HepG2 (cell line): Measurements from ENCODE around the gene ABHD12. TPM values are rescaled to one million over a fixed set of nuclear protein-coding genes. Genes with fewer than 3 reads are reported as not detected.

Experiments used
- ATAC-seq: fragments of 200-7000 bp; cut with Tn5 transposase; 3 replicates; pipeline ENCODE4 v1.9.1; 2020; ENCODE audit warnings: mild to moderate bottlenecking, moderate library complexity
- BruUV-seq: library from RNA; stranded (reverse); fragments of 400-500 nt; replicated peaks from 2 replicates; lab custom pipeline; 2021; lab: Mats Ljungman, UMichigan
- CTCF ChIA-PET: fragments of 300-600 bp; formaldehyde crosslinking; extraction: SDS; loops from one replicate; lab custom pipeline; 2021; ENCODE audit warnings: low total read pairs, inconsistent platforms, low intra/inter-chr PET ratio; lab: Yijun Ruan, JAX
- POLR2A ChIA-PET: fragments of 350-600 bp; sonication (Branson Sonifier 250); formaldehyde crosslinking; loops from one replicate; lab custom pipeline; 2020; ENCODE audit warnings: antibody characterized with exemption, inconsistent platforms; lab: Yijun Ruan, JAX
- DNase-seq: peaks from one replicate; pipeline ENCODE4 v3.0.0-alpha.2; 2015; ENCODE audit warnings: low spot score
- FAIRE-seq: peaks from 3 replicates; lab custom pipeline; 2011; peaks lifted over from hg19 to GRCh38; lab: Jason Lieb, UNC
- H2AFZ ChIP-seq: one replicate; pipeline ENCODE4 v1.6.1; 2011; ENCODE audit warnings: low read length, inconsistent platforms
- H3K27ac ChIP-seq: fragments of 300-600 bp; 3 replicates; pipeline ENCODE4 v1.8.0; 2011; ENCODE audit warnings: mixed run types, mild to moderate bottlenecking, mixed read lengths, low read length, inconsistent platforms; ENCODE audit not compliant: insufficient read depth; ENCODE audit errors: extremely low read length
- H3K27me3 ChIP-seq, 2 experiments: fragments of 200-600 bp in 1 of 2; 2 replicates in 1 of 2; 3 replicates in 1 of 2; pipeline versions ENCODE4 v1.6.0 to v1.8.0; 2011; ENCODE audit warnings: low read length in 2 of 2, mild to moderate bottlenecking in 2 of 2, moderate library complexity in 2 of 2, inconsistent platforms in 1 of 2; ENCODE audit not compliant: insufficient read depth in 2 of 2, control insufficient read depth in 1 of 2
- H3K36me3 ChIP-seq, 2 experiments: fragments of 200-600 bp in 1 of 2; replicated peaks in 1 of 2; 2 replicates in 1 of 2; 3 replicates in 1 of 2; pipeline versions ENCODE4 v1.5.1 to v1.8.0; 2011; ENCODE audit warnings: low read length in 2 of 2, inconsistent platforms in 1 of 2; ENCODE audit not compliant: insufficient read depth in 2 of 2, control insufficient read depth in 1 of 2
- H3K4me1 ChIP-seq: 2 replicates; pipeline ENCODE4 v1.5.1; 2012; ENCODE audit warnings: low read length, inconsistent platforms; ENCODE audit not compliant: insufficient read depth
- H3K4me2 ChIP-seq: 2 replicates; pipeline ENCODE4 v1.6.0; 2011; ENCODE audit warnings: low read depth, low read length, inconsistent platforms
- H3K4me3 ChIP-seq, 3 experiments: fragments of 200-600 bp in 1 of 3; sonication (generic), shearing (Covaris generic) in 1 of 3; replicated peaks in 1 of 3; 2 replicates each; pipeline ENCODE4 v1.5.1; 2011 to 2016; ENCODE audit warnings: low read length in 3 of 3, inconsistent platforms in 2 of 3, low read depth in 2 of 3, mild to moderate bottlenecking in 2 of 3, control low read depth in 1 of 3, mixed read lengths in 1 of 3; ENCODE audit not compliant: insufficient read depth in 1 of 3
- H3K79me2 ChIP-seq: one replicate; pipeline ENCODE4 v1.6.1; 2011; ENCODE audit warnings: low read length, inconsistent platforms; ENCODE audit not compliant: insufficient read depth
- H3K9ac ChIP-seq: 2 replicates; pipeline ENCODE4 v1.6.0; 2011; ENCODE audit warnings: mild to moderate bottlenecking, low read depth, low read length, inconsistent platforms; ENCODE audit not compliant: insufficient read depth
- H3K9me3 ChIP-seq: 2 replicates; pipeline ENCODE4 v1.5.1; 2012; ENCODE audit warnings: mild to moderate bottlenecking, low read length
- H4K20me1 ChIP-seq: 2 replicates; pipeline ENCODE4 v1.6.0; 2011; ENCODE audit warnings: inconsistent platforms, mild to moderate bottlenecking, low read length, moderate library complexity; ENCODE audit not compliant: insufficient read depth
- CAMTA2 ChIP-seq: sonication (generic); formaldehyde crosslinking; IDR thresholded peaks from 2 replicates; pipeline ENCODE4 v1.4.0; 2020; ENCODE audit warnings: mild to moderate bottlenecking, missing genetic modification reagents, borderline replicate concordance
- DMAP1 ChIP-seq: IDR thresholded peaks from 2 replicates; pipeline ENCODE4 v1.6.1; 2016
- HNRNPH1 ChIP-seq: fragments of 200-400 bp; formaldehyde crosslinking; optimal IDR thresholded peaks from 2 replicates; pipeline ENCODE3; 2017; ENCODE audit warnings: mild to moderate bottlenecking, low read depth, low read length
- IKZF4 ChIP-seq: sonication (generic); formaldehyde crosslinking; IDR thresholded peaks from 2 replicates; pipeline ENCODE4 v1.5.1; 2020; ENCODE audit warnings: borderline replicate concordance, mild to moderate bottlenecking, low read depth, missing genetic modification reagents; ENCODE audit errors: not compliant biosample characterization
- NFATC3 ChIP-seq: sonication (generic); formaldehyde crosslinking; IDR thresholded peaks from 2 replicates; pipeline ENCODE4 v1.5.1; 2020; ENCODE audit warnings: mild to moderate bottlenecking, missing genetic modification reagents
- SPEN ChIP-seq: sonication (generic); formaldehyde crosslinking; IDR thresholded peaks from 2 replicates; pipeline ENCODE4 v1.5.1; 2020; ENCODE audit warnings: low read depth, mild to moderate bottlenecking, missing genetic modification reagents
- ZNF510 ChIP-seq: sonication (generic); formaldehyde crosslinking; IDR thresholded peaks from 2 replicates; pipeline ENCODE4 v1.4.0; 2020; ENCODE audit warnings: low read depth, mild to moderate bottlenecking, missing genetic modification reagents
- ZNF629 ChIP-seq: sonication (generic); formaldehyde crosslinking; conservative IDR thresholded peaks from 2 replicates; pipeline ENCODE4 v1.5.0; 2020; ENCODE audit warnings: missing genetic modification reagents
- WGBS: methylation state at CpG from one replicate; pipeline ENCODE4 v1.1.6; 2017; ENCODE audit warnings: low lambda C conversion rate; 5-methylcytosine and 5-hydroxymethylcytosine counted together
- in situ Hi-C: cut with HindIII; loops from 2 replicates; pipeline ENCODE4 v1.10.0; 2017; ENCODE audit warnings: low pct_unique_long_range_greater_than_20kb; ENCODE audit not compliant: extremely low pct_ligation_motif_present
- intact Hi-C: fragments of 100-400 bp; cut with micrococcal nuclease; formaldehyde crosslinking; loops from one replicate; pipeline ENCODE4 v1.10.0; 2022; ENCODE audit not compliant: unreplicated experiment
- polyA plus RNA-seq, 8 experiments: library from polyadenylated mRNA; depleted of rRNA in 3 of 8; stranded (reverse) in 7 of 8; unstranded in 1 of 8; fragments of >200 nt; fragmentation: Illumina TruSeq in 4 of 8; extraction: Trizol in 4 of 8; gene quantifications; 2 replicates each; pipeline versions ENCODE4 v1.2.1 to v1.2.3, GENCODE V29; 2011 to 2016; ENCODE audit warnings: low read depth in 4 of 8, missing spikeins in 1 of 8, mixed read lengths in 1 of 8; ENCODE audit not compliant: insufficient read depth in 1 of 8
- total RNA-seq, 5 experiments: library from RNA; depleted of rRNA; stranded (reverse); fragments of >200 nt; fragmentation: Illumina TruSeq; extraction: Trizol; gene quantifications; 2 replicates each; pipeline ENCODE4 v1.2.3, GENCODE V29; 2016; ENCODE audit warnings: low read depth in 1 of 5
- TF ChIP-seq, protein P1 (sequence below), 2 experiments: fragments of 450-650 bp in 1 of 2; sonication (generic) in 1 of 2; formaldehyde crosslinking; IDR thresholded peaks; 2 replicates each; pipeline versions ENCODE4 v1.5.0 to v1.8.0; 2020 to 2022; ENCODE audit warnings: mild to moderate bottlenecking in 1 of 2, missing genetic modification reagents in 1 of 2

Gene ABHD12
- total and polyA plus RNA-seq, 2 of the 13 experiments (the other 11 are each of a cell fraction or from before 2014, with no cell fraction given): 23.5 to 72.1 TPM

DNA sequence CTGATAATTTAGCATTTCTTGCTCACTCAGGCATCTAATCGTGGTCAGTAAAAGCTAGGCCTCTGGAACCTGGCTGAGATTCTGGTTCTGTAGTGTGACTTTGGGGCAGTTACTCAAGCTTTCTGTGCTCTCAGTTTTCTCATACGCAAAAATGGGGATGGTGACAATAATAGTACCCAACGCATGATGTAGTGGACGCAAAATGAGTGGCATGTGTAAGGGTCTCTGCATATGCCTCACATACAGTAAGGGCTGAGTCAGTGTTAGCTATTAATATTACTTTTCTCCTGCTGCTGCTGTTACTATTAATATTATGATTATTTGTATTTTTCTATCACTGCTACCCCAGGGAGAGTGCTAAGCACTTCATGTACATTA lies 17.5 kb upstream of the ABHD12 start:
- Histone ChIP-seq H3K4me2 (peak overlapping the region; percentile 94), H4K20me1 (no peaks in the 10 kb centered on the region), H2AFZ (peak overlapping the region; percentile 62), H3K4me3 (peak overlapping the region; percentile 78 to 89 (median 88)), H3K9ac (peak overlapping the region; percentile 88), H3K79me2 (peaks cover 22% of the 10 kb centered on the region), H3K27me3 (no peaks in the 10 kb centered on the region; a peak in 1 of 5 replicates), H3K4me1 (peaks cover 24% of the 10 kb centered on the region), H3K9me3 (peaks cover 16% of the 10 kb centered on the region), H3K36me3 (peaks cover 1 to 5% of the 10 kb centered on the region in 2 experiments; a peak in 1 of 5 replicates), H3K27ac (peak overlapping the region; percentile 86)
- POLR2A ChIA-PET: interaction anchor here (1.1 to 2.5 kb wide), 12 partner anchors 8 to 215 kb away, joined by 3 to 25 read pairs (median 5); partner anchors contain the start of genes ABHD12, ENTPD6 and PYGB
- TF ChIP-seq DMAP1 (CRISPR knock-in tag) (no peak), ZNF510 (CRISPR knock-in tag) (peak; percentile 12; the same call in 1 of the 2 replicates), NFATC3 (CRISPR knock-in tag) (0 out of 2 replicates have a peak, but pooled peaks have one; percentile 10), CAMTA2 (CRISPR knock-in tag) (no peak), SPEN (CRISPR knock-in tag) (no peak), ZNF629 (CRISPR knock-in tag) (peak; percentile 72; the same call in 1 of the 2 replicates), IKZF4 (CRISPR knock-in tag) (peak; percentile 2), HNRNPH1 (no peak)
- TF ChIP-seq, protein P1, sequence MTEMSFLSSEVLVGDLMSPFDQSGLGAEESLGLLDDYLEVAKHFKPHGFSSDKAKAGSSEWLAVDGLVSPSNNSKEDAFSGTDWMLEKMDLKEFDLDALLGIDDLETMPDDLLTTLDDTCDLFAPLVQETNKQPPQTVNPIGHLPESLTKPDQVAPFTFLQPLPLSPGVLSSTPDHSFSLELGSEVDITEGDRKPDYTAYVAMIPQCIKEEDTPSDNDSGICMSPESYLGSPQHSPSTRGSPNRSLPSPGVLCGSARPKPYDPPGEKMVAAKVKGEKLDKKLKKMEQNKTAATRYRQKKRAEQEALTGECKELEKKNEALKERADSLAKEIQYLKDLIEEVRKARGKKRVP (CRISPR knock-in tag; IDR thresholded peaks at IDR 0.05): 0 out of 4 replicates have a peak, but pooled peaks of 1 of the 2 experiments have one; percentile 7
- in situ Hi-C loops (no loop called here), intact Hi-C loops (no loop called here)
- 4% methylated on average over 4 of the region's 4 CpGs for WGBS
- CTCF ChIA-PET: interaction anchor here (0.7 kb wide), 1 partner anchor 98 kb away, joined by 3 read pairs; no protein-coding TSS in a partner anchor
- ATAC-seq (peak; percentile 4; the same call in 1 of the 3 replicates), FAIRE-seq (peak; percentile 26), DNase-seq (no peak)
- no TSS peak for BruUV-seq
